Neural progenitor cell (in vitro differentiated cells): ENCODE data around the gene POLR1H.

Source experiments
- CTCF ChIP-seq: fragments of 200-600 bp; sonication (generic); IDR thresholded peaks from 2 replicates; pipeline ENCODE4 v1.5.1; 2017; ENCODE audit warnings: antibody characterized with exemption, mild to moderate bottlenecking
- EZH2 ChIP-seq: fragments of 200-600 bp; sonication (generic); IDR thresholded peaks from 2 replicates; pipeline ENCODE4 v1.6.1; 2017; ENCODE audit warnings: antibody characterized with exemption, mild to moderate bottlenecking, moderate library complexity
- EZH2phosphoT487 ChIP-seq: fragments of 200-600 bp; sonication (generic); IDR thresholded peaks from 2 replicates; pipeline ENCODE4 v1.6.1; 2017; ENCODE audit warnings: antibody characterized with exemption

- TF ChIP-seq CTCF: no peak
- TF ChIP-seq EZH2phosphoT487: no peak
- no peak for TF ChIP-seq EZH2
These were observed 37.1 kb downstream of the POLR1H start for GRCh38 chr6:30097902-30098768.
